ENCODE results near the gene TWF1.

DNA sequence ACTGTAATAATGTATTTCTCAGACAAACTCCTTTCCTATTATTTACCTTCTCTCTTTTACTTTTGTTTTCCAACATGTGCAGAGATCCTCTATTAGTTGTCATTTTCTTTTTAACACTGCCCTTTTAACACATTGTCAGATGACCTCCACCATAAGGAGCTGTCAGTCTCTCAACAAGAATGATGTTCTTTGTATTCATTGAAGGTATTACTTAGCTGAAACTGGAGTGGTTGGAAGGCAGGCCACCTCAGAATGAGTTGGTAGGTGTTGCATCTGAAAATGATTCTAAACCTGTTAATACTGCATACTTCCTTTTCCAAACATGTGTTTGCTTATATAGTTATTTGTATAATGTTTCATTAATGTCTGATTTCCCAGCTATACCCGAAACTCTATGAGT, 46.6 kb upstream of the TWF1 start:
- TF ChIP-seq EZH2 (IDR thresholded peaks at IDR 0.05; ENCODE audit: insufficient read depth, poor library complexity, severe bottlenecking) (no peak), EZH2phosphoT487 (IDR thresholded peaks at IDR 0.05; ENCODE audit: insufficient read depth, low read depth) (no peak)

All from GM23248 (cell line).